Mucosa of gallbladder (tissue), 1 donor: ENCODE data around the gene RNF182. TPM values are rescaled to one million over a fixed set of nuclear protein-coding genes. Genes with fewer than 3 reads are reported as not detected.
"Not testable (repeated sequence)": the region's sequence is repeated elsewhere in the genome, so short reads cannot be mapped to it uniquely, and the experiment has no call there.

Experiments
- DNase-seq: peaks from one replicate; pipeline ENCODE4 v3.0.0-alpha.2; 2020; ENCODE audit warnings: low spot score
- total RNA-seq: library from RNA; stranded (reverse); gene quantifications from one replicate; pipeline ENCODE4 v1.2.1, GENCODE V29; 2021
- donor health status: DM: no; HTN: no; CAD: no.

Gene RNF182
- total RNA-seq, 1 donor from 2014 or later = 0.14 TPM

- DNase-seq = no peak
Observed at GRCh38 chr6:14001329-14002012, 76.7 kb downstream of the RNF182 start.

DNA sequence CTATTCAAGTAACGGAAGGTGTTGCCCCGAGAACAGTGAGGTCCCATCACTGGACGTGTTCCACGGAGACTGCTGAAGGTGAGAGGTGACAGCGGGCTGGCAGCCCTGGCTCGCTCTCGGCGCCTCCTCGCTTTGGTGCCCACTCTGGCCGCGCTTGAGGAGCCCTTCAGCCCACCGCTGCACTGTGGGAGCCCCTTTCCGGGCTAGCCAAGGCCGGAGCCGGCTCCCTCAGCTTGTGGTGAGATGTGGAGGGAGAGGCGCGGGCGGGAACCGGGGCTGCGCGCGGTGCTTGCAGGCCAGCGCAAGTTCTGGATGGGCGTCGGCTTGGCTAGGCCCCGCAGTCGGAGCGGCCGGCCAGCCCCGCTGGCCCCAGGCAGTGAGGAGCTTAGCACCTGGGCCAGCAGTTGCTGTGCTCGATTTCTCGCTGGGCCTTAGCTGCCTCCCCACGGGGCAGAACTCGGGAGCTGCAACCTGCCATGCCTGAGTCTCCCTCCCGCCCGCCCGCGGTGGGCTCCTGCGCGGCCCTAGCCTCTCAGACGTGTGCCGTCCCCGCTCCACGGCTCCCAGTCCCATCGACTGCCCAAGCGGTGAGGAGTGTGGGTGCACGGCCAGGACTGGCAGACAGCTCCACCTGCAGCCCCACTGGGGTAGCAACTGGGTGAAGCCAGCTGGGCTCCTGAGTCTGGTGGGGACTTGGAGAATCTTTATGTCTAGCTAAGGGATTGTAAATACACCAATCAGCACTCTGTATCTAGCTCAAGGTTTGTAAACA, 77.6 kb downstream of the RNF182 start:
- no peak for DNase-seq

- no peak for DNase-seq
Observed at GRCh38 chr6:14004258-14004657, 79.5 kb downstream of the RNF182 start.

DNA sequence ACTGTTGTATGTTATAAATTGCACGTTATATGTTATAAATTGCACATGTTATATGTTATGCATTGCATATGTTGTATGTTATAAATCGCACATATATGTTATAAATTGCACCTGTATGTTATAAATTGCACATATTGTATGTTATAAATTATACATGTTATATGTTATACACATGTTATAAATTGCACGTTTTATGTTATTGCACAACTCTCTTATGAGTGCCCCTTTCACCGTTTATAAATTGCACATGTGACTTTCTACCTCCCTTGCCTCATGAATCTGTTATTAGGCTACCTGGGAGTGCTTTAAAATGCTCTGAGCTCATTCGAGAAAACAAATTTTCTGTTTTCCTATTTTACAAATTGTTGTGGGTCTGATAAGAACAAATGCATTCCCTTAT, 84.1 kb downstream of the RNF182 start:
- no peak for DNase-seq

DNA sequence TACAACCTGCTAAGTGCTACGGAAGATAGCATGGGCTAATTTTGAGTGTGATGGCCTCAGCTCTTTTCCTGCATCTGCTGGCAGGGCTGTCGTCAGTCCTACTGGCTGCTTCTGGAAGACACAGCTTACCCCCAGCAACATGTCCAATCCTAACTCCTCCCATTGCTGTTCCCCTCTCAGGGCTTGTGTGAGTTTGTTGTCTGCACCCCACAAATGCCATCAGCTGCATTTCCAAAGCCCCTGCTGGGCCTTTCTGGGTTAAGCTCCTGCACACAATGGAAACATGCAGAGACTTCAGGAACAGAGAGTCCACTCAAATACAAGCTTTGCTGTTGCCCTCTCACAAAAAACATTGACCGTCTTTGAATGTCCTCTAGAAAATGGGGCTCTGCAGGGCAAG, 84.7 kb downstream of the RNF182 start:
- no peak for DNase-seq

DNA sequence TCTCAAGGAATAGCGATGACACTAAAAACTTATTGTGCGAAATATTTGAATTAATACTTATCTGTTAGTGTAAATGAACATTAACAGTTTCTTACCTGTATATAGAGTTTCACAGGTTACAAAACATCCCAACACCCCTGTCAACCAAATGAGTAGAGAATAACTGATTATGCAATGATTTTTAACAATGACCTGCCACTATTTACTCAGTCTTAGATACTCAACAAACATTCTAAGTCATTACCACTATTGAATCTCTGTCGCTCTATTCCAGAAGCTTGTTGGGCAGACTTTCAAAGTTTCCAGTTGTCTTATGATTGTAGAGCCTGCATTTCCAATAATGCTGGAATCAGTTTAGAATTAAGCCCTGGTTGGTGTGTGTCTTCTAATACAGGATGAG, 85.5 kb downstream of the RNF182 start:
- DNase-seq = no peak

GRCh38 chr6:14012313-14013030, 87.7 kb downstream of the RNF182 start:
- no peak for DNase-seq

GRCh38 chr6:14015964-14016363, 91.2 kb downstream of the RNF182 start:
- no peak for DNase-seq

DNA sequence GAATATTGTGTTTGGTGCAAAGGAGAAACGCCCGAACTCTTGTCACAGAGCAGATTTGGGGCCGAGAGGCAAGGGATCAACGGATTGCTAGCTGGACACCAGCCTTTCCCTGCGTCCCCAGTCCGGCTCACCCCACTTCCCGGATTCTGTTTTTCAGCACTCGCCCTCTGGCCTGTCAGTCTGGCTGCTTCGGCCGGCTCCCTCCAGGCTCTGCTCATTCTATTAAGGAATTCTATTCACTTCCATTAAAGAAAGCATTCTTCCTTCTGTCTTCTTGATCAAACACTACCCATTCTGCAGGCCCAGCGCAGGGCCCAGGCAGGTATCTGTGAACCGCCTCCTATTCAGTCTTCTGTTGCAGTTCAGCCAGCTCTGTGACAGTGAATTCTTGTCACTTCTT, 91.7 kb downstream of the RNF182 start:
- DNase-seq = no peak

DNA sequence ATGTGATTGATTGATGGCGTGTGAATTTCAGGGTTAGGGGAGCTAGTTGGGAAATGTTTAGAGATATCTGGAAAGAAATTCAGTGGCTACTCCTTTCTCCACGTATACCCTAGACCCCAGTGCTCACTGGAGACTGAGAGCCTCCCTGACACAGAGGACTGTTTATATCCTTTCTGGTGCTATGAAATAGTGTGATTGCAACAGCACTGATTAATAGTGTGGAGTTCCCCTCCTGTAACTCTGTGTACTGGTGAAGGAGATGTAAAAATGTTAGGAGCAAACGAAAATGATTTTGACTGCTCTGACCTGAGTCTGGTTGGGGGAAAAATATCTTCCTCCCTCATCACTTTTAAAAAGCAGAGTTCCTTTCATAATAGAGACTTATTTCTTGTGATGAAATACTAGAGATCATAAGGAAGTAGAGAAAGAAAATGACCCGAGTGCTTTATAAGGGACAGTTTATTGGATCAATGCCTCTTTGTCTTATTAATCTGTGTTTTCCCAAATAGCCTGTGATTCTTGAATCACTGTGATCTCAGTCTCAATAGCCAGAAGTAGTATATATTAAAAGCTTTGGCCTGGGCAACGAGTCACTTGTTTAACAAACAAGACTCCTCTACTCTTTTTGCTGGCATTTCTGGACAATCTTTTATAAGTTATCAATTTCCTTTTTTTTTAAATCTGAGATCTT, 92.3 kb downstream of the RNF182 start:
- DNase-seq = no peak

DNA sequence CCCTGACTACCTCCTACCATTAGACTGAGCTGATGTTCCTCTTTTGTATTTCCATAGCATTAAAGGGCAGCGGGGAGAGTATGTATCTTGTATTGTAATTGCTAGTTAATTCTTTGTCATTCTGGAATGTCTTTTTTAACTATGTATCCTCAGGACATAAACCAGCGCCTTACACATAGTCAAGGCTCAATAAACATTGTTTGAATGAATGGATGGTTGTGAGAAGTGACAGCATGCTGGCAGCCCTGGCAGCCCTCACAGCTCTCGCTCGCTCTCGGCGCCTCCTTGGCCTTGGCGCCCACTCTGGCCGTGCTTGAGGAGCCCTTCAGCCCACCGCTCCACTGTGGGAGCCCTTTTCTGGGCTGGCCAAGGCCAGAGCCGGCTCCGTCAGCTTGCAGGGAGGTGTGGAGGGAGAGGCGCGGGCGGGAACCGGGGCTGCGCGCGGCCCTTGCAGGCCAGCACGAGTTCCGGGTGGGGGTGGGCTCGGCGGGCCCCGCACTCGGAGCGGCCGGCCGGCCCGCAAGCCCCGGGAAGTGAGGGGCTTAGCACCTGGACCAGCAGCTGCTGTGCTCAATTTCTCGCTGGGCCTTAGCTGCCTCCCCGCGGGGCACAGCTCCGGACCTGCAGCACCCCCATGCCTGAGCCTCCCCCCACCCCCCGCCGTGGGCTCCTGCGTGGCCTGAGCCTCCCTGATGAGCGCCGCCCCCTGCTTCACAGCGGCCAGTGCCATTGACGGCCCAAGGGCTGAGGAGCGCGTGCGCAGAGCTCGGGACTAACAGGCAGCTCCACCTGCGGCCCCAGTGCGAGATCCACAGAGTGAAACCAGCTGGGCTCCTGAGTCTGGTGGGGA, 93.1 kb downstream of the RNF182 start:
- DNase-seq = no peak

DNA sequence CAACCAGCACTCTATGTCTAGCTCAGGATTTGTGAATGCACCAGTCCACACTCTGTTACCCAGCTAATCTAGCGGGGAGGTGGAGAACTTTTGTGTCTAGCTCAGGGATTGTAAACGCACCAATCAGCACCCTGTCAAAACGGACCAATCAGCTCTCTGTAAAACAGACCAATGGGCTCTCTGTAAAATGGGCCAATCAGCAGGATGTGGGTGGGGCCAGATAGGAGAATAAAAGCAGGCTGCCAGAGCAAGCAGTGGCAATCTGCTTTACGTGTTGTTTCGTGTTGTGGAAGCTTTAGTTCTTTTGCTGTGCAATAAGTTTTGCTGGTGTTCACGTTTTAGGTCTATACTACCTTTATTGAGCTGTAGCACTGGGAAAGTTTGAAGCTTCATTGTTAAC, 93.8 kb downstream of the RNF182 start:
- DNase-seq = not testable (repeated sequence)

GRCh38 chr6:14020551-14020950, 95.8 kb downstream of the RNF182 start:
- DNase-seq = no peak

GRCh38 chr6:14021449-14021848, 96.7 kb downstream of the RNF182 start:
- DNase-seq = no peak

DNA sequence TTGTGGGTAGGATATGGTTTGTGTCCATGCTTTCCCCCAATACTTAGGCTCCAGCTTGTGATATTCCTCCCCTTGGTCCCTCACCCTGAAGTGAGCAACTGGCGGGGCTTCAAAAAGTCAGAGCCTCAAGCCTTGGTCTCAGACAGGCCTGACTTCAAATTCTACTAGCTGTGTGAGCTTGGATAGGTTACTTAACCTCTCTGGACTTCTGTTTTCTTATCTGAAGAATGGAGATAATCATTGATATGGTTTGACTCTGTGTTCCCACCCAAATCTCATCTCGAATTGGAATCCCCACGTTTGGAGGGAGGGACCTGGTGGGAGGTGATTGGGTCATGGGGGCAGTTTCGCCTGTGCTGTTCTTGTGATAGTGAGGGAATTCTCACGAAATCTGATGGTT, 97.9 kb downstream of the RNF182 start:
- no peak for DNase-seq

DNA sequence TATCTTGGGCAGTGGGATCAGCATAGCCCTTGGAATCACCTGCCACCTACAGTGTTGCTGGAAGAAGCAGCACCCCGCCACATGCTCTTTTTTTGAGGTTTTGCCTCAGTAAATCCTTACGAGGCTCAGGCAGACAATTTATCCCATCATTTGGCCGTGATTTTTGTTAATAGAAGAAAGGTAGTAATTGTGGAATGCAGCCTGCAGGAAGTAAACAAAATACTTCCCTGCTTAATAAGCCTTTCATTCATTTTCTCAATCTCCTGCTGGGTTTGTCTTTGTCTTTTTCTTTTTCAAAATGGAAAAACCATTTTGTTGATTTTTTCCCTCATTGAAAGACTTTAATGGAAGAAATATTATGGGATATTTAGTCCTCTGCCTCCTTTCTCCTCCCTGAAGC, 99.1 kb downstream of the RNF182 start:
- no peak for DNase-seq

DNA sequence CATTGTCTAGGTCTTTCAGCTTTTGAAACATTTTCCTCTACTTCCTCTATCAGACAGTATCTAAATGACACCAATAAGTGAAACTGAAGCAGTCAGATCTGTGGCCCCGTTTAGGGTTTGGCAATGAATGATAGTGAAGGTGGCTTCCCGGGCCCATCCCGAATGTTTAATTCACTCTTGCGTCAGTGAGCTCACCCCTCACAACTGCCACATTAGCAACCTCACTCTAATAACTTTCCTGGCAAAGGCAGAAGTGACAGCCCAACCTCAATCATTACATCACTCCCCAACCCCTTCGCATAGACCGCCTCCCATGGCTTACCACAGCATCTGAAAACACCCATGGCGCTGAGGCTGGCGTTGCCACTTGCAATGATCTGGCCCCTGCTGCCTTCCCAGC, 100.4 kb downstream of the RNF182 start:
- no peak for DNase-seq

GRCh38 chr6:14026831-14027539, 102.2 kb downstream of the RNF182 start:
- DNase-seq = no peak

- DNase-seq = no peak
Observed at GRCh38 chr6:14028631-14029030, 103.9 kb downstream of the RNF182 start.

DNA sequence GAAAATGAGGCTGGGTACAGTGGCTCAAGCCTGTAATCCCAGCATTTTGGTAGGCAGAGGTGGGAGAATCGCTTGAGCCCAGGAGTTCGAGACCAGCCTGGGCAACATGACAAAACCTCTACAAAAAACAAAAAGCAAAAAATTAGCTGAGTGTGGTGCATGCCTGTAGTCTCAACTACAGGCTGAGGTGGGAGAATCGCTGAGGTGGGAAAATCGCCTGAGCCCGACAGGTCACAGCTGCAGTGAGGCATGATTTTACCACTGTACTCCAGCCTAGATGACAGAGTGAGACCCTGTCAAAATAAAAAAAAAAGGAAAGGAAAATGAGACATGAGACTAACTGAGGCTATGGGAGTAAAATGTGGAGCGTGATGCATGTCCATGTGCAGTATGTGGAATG, 104.9 kb downstream of the RNF182 start:
- no peak for DNase-seq
